Testis (tissue), 3 donors: ENCODE data around the gene PDE1A. TPM values are rescaled to one million over a fixed set of nuclear protein-coding genes. Genes with fewer than 3 reads are reported as not detected.

ENCODE experiments used
- DNase-seq: peaks from one replicate; pipeline ENCODE4 v3.0.0-alpha.2; 2019
- H3K27ac ChIP-seq, 2 donors: fragments of 200-600 bp; sonication (generic); one replicate each; pipeline ENCODE4 v1.5.1; 2019
- H3K27me3 ChIP-seq: fragments of 200-600 bp; sonication (generic); one replicate; pipeline ENCODE4 v1.5.1; 2019
- H3K36me3 ChIP-seq: fragments of 200-600 bp; sonication (generic); one replicate; pipeline ENCODE4 v1.5.1; 2017; ENCODE audit warnings: low read depth; ENCODE audit errors: missing control alignments
- H3K4me1 ChIP-seq: fragments of 200-600 bp; sonication (generic); one replicate; pipeline ENCODE4 v1.5.1; 2019
- H3K4me3 ChIP-seq, 2 donors: fragments of 200-600 bp; sonication (generic); one replicate each; pipeline ENCODE4 v1.5.1; 2017 to 2019
- H3K9me3 ChIP-seq: fragments of 200-600 bp; sonication (generic); one replicate; pipeline ENCODE4 v1.5.1; 2017
- POLR2A ChIP-seq: fragments of 450-650 bp; IDR thresholded peaks from one replicate; pipeline ENCODE4 v1.6.1; 2017; ENCODE audit warnings: antibody characterized with exemption, mild to moderate bottlenecking, moderate library complexity
- WGBS, 2 donors: methylation state at CpG; one replicate each; pipeline ENCODE4 v1.1.5; 2018; 5-methylcytosine and 5-hydroxymethylcytosine counted together
- intact Hi-C: fragments of 100-400 bp; cut with DNase I; formaldehyde crosslinking; loops from one replicate; pipeline ENCODE4 v1.15.1; 2023; ENCODE audit warnings: low total_unique reads
- polyA plus RNA-seq: library from polyadenylated mRNA; stranded (reverse); fragments of 350-450 nt; fragmentation: Illumina TruSeq; extraction: RNeasy Lipid Tissue Mini Kit (QIAGEN cat#74804); gene quantifications from one replicate; pipeline ENCODE4 v1.2.3, GENCODE V29; 2014; ENCODE audit warnings: low read depth, low replicate concordance; ENCODE audit not compliant: insufficient read depth
- total RNA-seq, 2 donors: library from RNA; depleted of rRNA; stranded (reverse); fragments of >200 nt; gene quantifications; one replicate each; pipeline ENCODE4 v1.2.3, GENCODE V29; 2016
- TF ChIP-seq, protein P1 (sequence below), 3 experiments: fragments of 450-650 bp in 2 of 3; fragments of 200-600 bp in 1 of 3; sonication (generic) in 1 of 3; IDR thresholded peaks; one replicate each; pipeline ENCODE4 v1.5.1; 2016 to 2019; ENCODE audit warnings: antibody characterized with exemption in 3 of 3, mild to moderate bottlenecking in 2 of 3, moderate library complexity in 1 of 3

Gene PDE1A
- total and polyA plus RNA-seq, 3 donors from 2014 or later = 15.2 to 45.0 (median 29.8) TPM

DNA sequence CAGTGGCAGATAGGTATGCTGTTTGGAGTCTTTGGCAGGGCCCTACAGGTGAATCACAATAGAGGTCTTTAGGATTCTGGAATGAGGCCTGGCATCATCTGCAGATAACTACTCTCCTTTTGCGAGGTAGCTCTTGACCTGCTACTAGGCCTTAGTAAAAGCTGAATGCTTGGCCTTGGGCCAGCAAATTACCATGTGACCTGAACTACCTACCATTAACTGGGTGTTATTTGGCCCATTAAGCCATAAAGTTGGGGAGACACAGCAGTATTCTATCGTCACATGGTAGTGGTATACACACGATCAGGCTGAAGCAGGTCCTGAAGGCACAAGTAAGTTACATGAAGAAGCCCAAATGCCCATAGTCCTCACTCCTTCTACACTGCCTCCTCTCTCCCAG, 263.0 kb downstream of the PDE1A start:
- DNase-seq = no peak
- Histone ChIP-seq H3K9me3 (no peaks in the 10 kb centered on the region), H3K4me3 (no peak overlapping the region), H3K4me1 (no peaks in the 10 kb centered on the region), H3K36me3 (no peaks in the 10 kb centered on the region), H3K27ac (no peak overlapping the region), H3K27me3 (no peaks in the 10 kb centered on the region)
- 85 to 89% methylated on average over 3 of the region's 3 CpGs for WGBS, 2 donors
- intact Hi-C loops = no loop called here
- no peak for TF ChIP-seq POLR2A
- TF ChIP-seq, protein P1, sequence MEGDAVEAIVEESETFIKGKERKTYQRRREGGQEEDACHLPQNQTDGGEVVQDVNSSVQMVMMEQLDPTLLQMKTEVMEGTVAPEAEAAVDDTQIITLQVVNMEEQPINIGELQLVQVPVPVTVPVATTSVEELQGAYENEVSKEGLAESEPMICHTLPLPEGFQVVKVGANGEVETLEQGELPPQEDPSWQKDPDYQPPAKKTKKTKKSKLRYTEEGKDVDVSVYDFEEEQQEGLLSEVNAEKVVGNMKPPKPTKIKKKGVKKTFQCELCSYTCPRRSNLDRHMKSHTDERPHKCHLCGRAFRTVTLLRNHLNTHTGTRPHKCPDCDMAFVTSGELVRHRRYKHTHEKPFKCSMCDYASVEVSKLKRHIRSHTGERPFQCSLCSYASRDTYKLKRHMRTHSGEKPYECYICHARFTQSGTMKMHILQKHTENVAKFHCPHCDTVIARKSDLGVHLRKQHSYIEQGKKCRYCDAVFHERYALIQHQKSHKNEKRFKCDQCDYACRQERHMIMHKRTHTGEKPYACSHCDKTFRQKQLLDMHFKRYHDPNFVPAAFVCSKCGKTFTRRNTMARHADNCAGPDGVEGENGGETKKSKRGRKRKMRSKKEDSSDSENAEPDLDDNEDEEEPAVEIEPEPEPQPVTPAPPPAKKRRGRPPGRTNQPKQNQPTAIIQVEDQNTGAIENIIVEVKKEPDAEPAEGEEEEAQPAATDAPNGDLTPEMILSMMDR (IDR thresholded peaks at IDR 0.05) = no peak

DNA sequence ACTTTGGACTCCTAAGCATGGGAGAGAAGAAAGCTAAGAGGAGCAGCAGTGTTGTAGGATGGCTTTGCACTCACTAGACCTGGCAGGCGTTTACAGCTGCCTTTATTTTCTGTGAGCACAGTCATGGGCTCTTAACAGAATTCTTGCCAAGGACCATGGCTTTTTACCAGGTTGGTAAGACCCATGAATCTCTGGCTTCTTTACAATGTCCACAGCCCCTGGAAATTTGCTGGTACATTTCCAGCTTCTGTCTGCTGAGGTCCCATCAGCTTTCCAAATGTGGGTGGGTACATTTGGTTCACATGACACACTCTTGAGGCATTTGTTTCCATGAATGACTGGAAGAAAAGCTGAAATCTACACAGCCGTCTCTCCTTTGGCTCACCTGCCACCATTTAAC, 278.5 kb downstream of the PDE1A start:
- no peak overlapping the region for H3K4me3 ChIP-seq
- H3K36me3 ChIP-seq = no peaks in the 10 kb centered on the region
- TF ChIP-seq, protein P1 (IDR thresholded peaks at IDR 0.05) = no peak
- no peak for TF ChIP-seq POLR2A
- no peaks in the 10 kb centered on the region for H3K4me1 ChIP-seq
- H3K9me3 ChIP-seq = no peaks in the 10 kb centered on the region
- no peak for DNase-seq
- no peak overlapping the region for H3K27ac ChIP-seq
- H3K27me3 ChIP-seq = no peaks in the 10 kb centered on the region
- WGBS, 2 donors = 70 to 75% methylated on average over 2 of the region's 2 CpGs
- intact Hi-C loops = no loop called here

DNA sequence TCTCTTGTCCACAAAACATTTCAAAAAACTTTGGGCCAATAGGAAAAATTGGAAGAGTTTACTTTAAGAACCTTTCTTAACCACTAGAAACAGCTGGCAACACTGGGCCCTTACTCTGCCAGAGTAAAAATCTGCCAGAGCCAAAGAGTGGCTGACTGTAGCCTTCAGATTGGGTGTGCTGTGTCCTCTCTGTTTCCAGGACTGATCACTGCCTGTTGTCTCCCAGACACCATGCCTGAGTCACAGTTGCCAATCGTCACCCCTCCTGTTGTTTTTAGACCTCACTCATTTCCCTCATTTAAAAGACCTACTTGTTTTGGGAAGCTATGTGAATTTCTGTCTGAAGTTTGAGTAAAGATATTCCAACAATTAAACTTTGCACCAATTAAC, 282.1 kb downstream of the PDE1A start:
- 63% methylated on average over 1 of the region's 1 CpG for WGBS, 2 donors
- H3K36me3 ChIP-seq = no peaks in the 10 kb centered on the region
- no peak overlapping the region for H3K4me3 ChIP-seq
- intact Hi-C loops = no loop called here
- no peak for DNase-seq
- TF ChIP-seq, protein P1 (IDR thresholded peaks at IDR 0.05) = no peak
- TF ChIP-seq POLR2A = no peak
- no peaks in the 10 kb centered on the region for H3K4me1 ChIP-seq
- H3K27me3 ChIP-seq = no peaks in the 10 kb centered on the region
- H3K9me3 ChIP-seq = no peaks in the 10 kb centered on the region
- no peak overlapping the region for H3K27ac ChIP-seq

DNA sequence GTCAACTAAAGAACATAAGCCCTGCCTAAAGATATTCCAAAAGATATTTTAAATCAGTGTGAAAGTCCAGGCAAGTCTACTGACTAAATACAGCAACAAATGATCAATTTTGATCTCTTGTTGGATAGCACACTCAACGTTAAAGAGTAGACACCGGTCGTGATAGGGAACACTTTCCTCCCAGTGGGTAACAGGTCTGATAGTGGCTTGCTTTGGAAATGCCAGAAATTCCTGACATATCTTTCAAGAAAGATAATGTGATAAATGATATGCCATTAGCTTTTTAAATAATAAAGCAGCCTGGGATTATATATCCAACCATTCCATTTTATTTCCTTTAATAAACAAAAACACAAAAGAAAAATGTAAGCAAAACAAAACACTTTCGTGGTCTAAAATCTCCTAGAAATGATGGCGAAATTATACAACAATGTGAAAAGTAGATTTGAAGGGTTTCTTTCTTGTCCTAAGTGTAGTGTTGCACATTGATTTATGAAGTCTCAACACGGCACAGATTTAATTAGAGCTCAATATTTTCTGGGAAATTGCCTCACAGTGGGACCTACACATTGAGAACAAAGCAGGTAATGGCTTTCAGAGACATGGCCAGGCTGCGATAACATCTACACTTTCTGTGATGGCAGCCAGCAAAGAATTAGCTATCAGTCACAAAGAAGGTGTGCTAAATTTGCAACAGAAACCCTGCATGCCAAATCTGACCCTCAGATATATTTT, 282.6 kb downstream of the PDE1A start:
- WGBS, 2 donors = 59 to 68% methylated on average over 7 of the region's 7 CpGs
- TF ChIP-seq, protein P1 (IDR thresholded peaks at IDR 0.05) = no peak
- TF ChIP-seq POLR2A = no peak
- H3K36me3 ChIP-seq = no peaks in the 10 kb centered on the region
- DNase-seq = no peak
- no peak overlapping the region for H3K27ac ChIP-seq
- no peak overlapping the region for H3K4me3 ChIP-seq
- H3K9me3 ChIP-seq = no peaks in the 10 kb centered on the region
- H3K4me1 ChIP-seq = no peaks in the 10 kb centered on the region
- H3K27me3 ChIP-seq = no peaks in the 10 kb centered on the region
- intact Hi-C loops = no loop called here

DNA sequence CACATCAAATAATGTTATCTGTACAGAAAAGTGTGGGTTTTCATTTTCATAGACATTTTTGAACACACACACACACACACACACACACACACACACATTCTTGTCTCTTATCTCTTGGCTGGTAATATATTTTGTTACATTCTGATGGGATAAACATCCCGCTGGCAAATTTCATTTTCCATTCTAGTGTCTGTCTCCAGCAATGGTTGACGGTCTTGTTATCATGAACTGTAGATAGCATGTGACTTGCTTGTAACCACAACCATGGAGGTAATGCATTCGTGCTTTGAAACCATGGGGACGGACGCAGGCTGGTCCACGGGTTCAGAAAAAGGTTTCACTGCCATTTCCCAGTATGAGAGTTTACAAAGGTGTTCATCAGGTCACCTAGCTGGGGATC, 284.8 kb downstream of the PDE1A start:
- Histone ChIP-seq H3K4me3 (no peak overlapping the region), H3K9me3 (no peaks in the 10 kb centered on the region), H3K27ac (no peak overlapping the region), H3K27me3 (no peaks in the 10 kb centered on the region), H3K36me3 (no peaks in the 10 kb centered on the region), H3K4me1 (no peaks in the 10 kb centered on the region)
- DNase-seq = no peak
- intact Hi-C loops = no loop called here
- no peak for TF ChIP-seq POLR2A
- TF ChIP-seq, protein P1 (IDR thresholded peaks at IDR 0.05) = no peak
- WGBS, 2 donors = 48 to 73% methylated on average over 6 of the region's 6 CpGs
